ENCODE measurements around the gene NPTXR. TPM values are rescaled to one million over a fixed set of nuclear protein-coding genes. Genes with fewer than 3 reads are reported as not detected.
"Not testable (repeated sequence)": the region's sequence is repeated elsewhere in the genome, so short reads cannot be mapped to it uniquely, and the experiment has no call there.

The NPTXR gene
- total and polyA plus RNA-seq, 4 experiments from 2014 or later, result 0.31 to 9.0 (median 4.6) TPM

DNA sequence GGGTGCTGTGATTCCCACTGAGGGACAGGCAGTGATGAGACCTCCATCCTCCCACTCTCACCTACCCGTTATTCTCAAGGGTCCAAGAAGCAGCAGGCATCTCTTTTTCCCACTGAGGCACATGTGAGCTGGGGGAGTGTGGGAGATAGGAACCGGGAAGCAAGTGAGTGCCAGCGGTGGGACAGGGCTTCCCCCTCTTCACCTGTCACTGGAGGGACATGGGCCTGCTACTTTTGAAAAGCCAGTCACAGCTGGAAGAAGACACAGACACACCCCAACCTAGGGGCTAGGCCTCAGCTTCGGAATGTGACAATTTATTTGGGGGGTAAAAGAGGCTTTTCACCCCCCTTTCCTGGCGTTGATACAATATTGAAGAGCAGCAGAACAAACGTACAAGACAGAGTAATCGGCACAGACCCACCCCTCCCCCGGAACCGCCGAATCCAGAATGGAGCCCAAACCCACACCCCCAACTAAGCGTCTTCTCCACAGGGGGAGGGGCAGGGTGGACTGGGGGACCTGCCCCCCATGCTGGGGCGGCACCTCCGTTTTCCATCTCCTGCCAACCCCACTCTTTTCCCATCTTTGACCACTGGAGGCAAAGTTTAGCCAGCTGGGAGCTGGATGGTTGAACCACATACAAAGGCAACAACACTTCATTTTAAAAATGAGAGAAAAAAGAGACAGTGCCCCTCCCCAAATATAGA lies 17.5 kb upstream of the NPTXR start:
- Mint-ChIP-seq H3K27me3 (no peaks in the 10 kb centered on the region), H3K36me3 (peaks cover 0 to 7% of the 10 kb centered on the region in 2 donors), H3K4me1 (peaks cover 4 to 7% (median 7%) of the 10 kb centered on the region in 4 donors), H3K9me3 (no peaks in the 10 kb centered on the region), H3K4me3 (no peak overlapping the region), H3K27ac (no peak overlapping the region)
- intact Hi-C loops (cut with micrococcal nuclease), result no loop called here
- H3K4me3 ChIP-seq (ENCODE audit: low read length in 2 of 2), result no peak overlapping the region
- POLR2A ChIA-PET (ENCODE audit: partially characterized antibody), result no interaction called here
- DNase-seq, result no peak
- no peaks in the 10 kb centered on the region for H3K9me3 ChIP-seq (ENCODE audit: control insufficient read depth in 1 of 2, low read length in 2 of 2)
- H3K4me1 ChIP-seq (ENCODE audit: insufficient read depth, low read length), result no peaks in the 10 kb centered on the region
- no peak overlapping the region for H3K27ac ChIP-seq (ENCODE audit: low read depth, low read length)
- peaks cover 10% of the 10 kb centered on the region for H3K36me3 ChIP-seq (ENCODE audit: insufficient read depth, low read length)
- CTCF ChIA-PET (ENCODE audit: partially characterized antibody), result interaction anchor here (2.1 kb wide), 1 partner anchor 9 kb away, joined by 9 read pairs; no protein-coding TSS in a partner anchor
- H3K27me3 ChIP-seq (ENCODE audit: insufficient read depth, low read length), result no peaks in the 10 kb centered on the region

DNA sequence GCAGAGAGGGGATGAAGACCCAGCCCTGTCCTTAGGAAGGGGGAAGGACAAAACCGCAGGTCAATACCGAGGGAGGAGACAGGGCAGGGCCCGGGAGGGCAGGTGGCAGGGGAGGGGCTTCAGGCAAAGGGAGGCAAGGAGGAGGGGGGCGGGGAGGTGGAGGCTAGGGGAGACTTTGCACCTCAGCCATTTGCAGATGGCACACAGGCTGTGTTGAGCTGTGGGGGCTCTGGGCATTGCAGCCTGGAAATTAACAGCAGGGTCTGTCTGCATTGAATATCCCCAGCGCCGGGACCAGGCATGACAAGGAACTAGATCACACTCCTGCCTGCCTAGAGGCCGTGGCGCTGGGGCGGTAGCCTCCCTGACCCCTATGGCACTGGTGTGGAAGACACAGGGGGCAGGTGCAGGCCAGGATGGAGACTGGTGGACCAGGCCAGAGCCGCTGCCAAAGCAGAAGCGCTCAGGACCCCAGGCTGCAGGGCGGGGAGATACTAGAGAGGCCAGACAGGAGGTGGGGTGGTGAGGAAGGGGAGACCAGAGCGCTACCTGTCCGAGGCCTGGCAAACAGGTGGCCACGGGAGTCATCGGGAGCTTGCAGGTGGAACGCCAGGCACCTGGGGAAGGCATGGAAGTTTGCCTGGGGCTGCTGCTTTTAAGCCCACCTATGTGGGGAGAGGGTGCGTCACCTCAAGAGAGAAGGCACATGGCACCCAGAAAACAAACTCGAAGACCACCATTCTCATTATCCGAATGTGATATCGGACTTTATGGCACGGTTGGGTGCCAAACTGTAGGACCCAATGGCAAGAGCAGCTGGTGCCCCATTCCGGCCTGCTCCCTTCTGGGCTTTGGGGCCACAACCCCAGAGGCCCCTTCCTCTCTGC lies 16.7 kb upstream of the NPTXR start:
- H3K4me1 Mint-ChIP-seq, result peaks cover 4 to 7% (median 5%) of the 10 kb centered on the region in 4 donors
- ChIA-PET CTCF (ENCODE audit: partially characterized antibody) (interaction anchor here (1.6 to 2.1 kb wide), 2 partner anchors 10 to 146 kb away, joined by 3 to 9 read pairs; no protein-coding TSS in a partner anchor), POLR2A (ENCODE audit: partially characterized antibody) (no interaction called here)
- no peak overlapping the region for H3K4me3 ChIP-seq (ENCODE audit: low read length in 2 of 2)
- H3K27ac Mint-ChIP-seq, result no peak overlapping the region
- peaks cover 0 to 5% of the 10 kb centered on the region in 2 donors for H3K36me3 Mint-ChIP-seq
- no peak overlapping the region for H3K27ac ChIP-seq (ENCODE audit: low read depth, low read length)
- H3K9me3 ChIP-seq (ENCODE audit: control insufficient read depth in 1 of 2, low read length in 2 of 2), result no peaks in the 10 kb centered on the region
- no peak for DNase-seq
- peaks cover 7% of the 10 kb centered on the region for H3K36me3 ChIP-seq (ENCODE audit: insufficient read depth, low read length)
- intact Hi-C loops (cut with micrococcal nuclease), result no loop called here
- no peaks in the 10 kb centered on the region for H3K4me1 ChIP-seq (ENCODE audit: insufficient read depth, low read length)
- H3K27me3 ChIP-seq (ENCODE audit: insufficient read depth, low read length), result no peaks in the 10 kb centered on the region
- no peaks in the 10 kb centered on the region for H3K9me3 Mint-ChIP-seq
- no peaks in the 10 kb centered on the region for H3K27me3 Mint-ChIP-seq
- no peak overlapping the region for H3K4me3 Mint-ChIP-seq

DNA sequence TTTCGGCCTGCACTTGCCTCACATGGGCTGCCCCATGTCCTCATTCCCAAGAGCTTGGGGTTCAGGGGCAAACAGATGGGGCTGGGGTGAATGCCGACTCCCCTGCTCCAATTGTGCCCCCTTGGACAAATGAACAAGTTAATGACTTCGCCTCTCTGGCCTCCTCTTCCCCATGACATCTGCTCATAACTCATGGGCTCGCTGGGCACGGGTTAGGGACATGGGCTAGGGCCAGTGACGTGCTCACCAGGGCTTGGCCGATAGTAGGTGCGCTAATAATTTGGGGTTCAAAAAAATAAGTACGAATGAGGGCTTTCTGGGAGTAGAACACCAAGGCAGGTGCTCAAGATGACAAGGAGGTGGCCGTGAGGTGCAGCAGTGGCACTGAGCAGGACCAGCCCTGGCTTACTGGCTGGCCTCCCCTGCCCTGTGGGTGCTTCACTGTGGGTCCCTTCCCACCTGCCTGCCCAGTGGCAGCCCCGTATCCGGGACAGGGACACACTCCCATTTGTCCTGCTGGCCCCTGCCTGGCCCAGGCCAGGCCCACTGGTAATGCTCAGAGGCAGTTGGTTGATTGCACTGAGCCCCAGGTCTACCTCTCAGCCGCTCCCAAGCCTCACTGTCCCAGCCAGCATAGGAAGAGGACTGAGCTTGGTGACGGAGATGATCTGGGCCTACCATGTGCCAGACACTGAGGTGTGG lies 15.9 kb upstream of the NPTXR start:
- Histone ChIP-seq H3K36me3 (ENCODE audit: insufficient read depth, low read length) (no peaks in the 10 kb centered on the region), H3K9me3 (ENCODE audit: control insufficient read depth in 1 of 2, low read length in 2 of 2) (no peaks in the 10 kb centered on the region), H3K4me3 (ENCODE audit: low read length in 2 of 2) (no peak overlapping the region), H3K27ac (ENCODE audit: low read depth, low read length) (no peak overlapping the region), H3K4me1 (ENCODE audit: insufficient read depth, low read length) (no peaks in the 10 kb centered on the region), H3K27me3 (ENCODE audit: insufficient read depth, low read length) (no peaks in the 10 kb centered on the region)
- H3K27me3 Mint-ChIP-seq, result peaks cover 0 to 1% of the 10 kb centered on the region in 2 donors
- POLR2A ChIA-PET (ENCODE audit: partially characterized antibody), result interaction anchor here (1.3 to 1.4 kb wide), 2 partner anchors 9 to 12 kb away, joined by 3 to 5 read pairs; partner anchors contain the start of gene CBX6
- H3K36me3 Mint-ChIP-seq, result peaks cover 0 to 3% of the 10 kb centered on the region in 2 donors
- no peak overlapping the region for H3K27ac Mint-ChIP-seq
- H3K4me1 Mint-ChIP-seq, result peaks cover 0 to 7% (median 5%) of the 10 kb centered on the region in 4 donors
- H3K4me3 Mint-ChIP-seq, result no peak overlapping the region
- CTCF ChIA-PET (ENCODE audit: partially characterized antibody), result interaction anchor here (1.6 to 2.2 kb wide), 2 partner anchors 10 to 147 kb away, joined by 3 to 11 read pairs; no protein-coding TSS in a partner anchor
- H3K9me3 Mint-ChIP-seq, result no peaks in the 10 kb centered on the region
- no peak for DNase-seq
- intact Hi-C loops (cut with micrococcal nuclease), result no loop called here

DNA sequence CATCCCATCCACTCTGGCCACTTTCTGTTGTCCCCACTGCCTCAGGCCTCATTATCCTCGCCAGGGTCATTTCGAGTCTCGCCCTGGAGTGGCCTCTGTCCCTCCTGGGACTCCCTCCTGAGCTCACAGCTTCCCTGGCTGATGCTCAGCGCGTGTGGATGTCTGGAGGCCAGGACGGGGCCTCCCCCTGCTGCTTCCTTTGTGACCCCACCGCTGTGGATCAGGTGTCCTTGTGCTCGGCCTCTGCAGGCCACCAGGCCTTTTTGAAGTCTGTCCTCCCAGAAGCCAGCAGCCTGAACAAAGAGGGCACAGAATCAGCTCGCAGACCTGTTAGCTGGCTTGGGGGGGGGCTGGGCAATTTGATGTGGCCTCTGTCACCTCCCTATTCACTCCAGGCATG lies 14.7 kb upstream of the NPTXR start:
- ChIA-PET CTCF (ENCODE audit: partially characterized antibody) (interaction anchor here (1.6 to 2.2 kb wide), 2 partner anchors 11 to 148 kb away, joined by 3 to 11 read pairs; no protein-coding TSS in a partner anchor), POLR2A (ENCODE audit: partially characterized antibody) (interaction anchor here (1.3 to 1.4 kb wide), 2 partner anchors 8 to 13 kb away, joined by 3 to 5 read pairs; partner anchors contain the start of gene CBX6)
- H3K9me3 ChIP-seq (ENCODE audit: control insufficient read depth in 1 of 2, low read length in 2 of 2), result no peaks in the 10 kb centered on the region
- H3K27me3 Mint-ChIP-seq, result peaks cover 0 to 4% of the 10 kb centered on the region in 2 donors
- H3K36me3 ChIP-seq (ENCODE audit: insufficient read depth, low read length), result no peaks in the 10 kb centered on the region
- DNase-seq, result no peak
- H3K27me3 ChIP-seq (ENCODE audit: insufficient read depth, low read length), result no peaks in the 10 kb centered on the region
- H3K4me3 ChIP-seq (ENCODE audit: low read length in 2 of 2), result no peak overlapping the region
- H3K4me1 ChIP-seq (ENCODE audit: insufficient read depth, low read length), result no peaks in the 10 kb centered on the region
- H3K4me3 Mint-ChIP-seq, result no peak overlapping the region
- no peak overlapping the region for H3K27ac Mint-ChIP-seq
- H3K36me3 Mint-ChIP-seq, result peaks cover 0 to 3% of the 10 kb centered on the region in 2 donors
- no peaks in the 10 kb centered on the region for H3K9me3 Mint-ChIP-seq
- no peak overlapping the region for H3K27ac ChIP-seq (ENCODE audit: low read depth, low read length)
- intact Hi-C loops (cut with micrococcal nuclease), result no loop called here
- peaks cover 0 to 7% (median 3%) of the 10 kb centered on the region in 4 donors for H3K4me1 Mint-ChIP-seq

DNA sequence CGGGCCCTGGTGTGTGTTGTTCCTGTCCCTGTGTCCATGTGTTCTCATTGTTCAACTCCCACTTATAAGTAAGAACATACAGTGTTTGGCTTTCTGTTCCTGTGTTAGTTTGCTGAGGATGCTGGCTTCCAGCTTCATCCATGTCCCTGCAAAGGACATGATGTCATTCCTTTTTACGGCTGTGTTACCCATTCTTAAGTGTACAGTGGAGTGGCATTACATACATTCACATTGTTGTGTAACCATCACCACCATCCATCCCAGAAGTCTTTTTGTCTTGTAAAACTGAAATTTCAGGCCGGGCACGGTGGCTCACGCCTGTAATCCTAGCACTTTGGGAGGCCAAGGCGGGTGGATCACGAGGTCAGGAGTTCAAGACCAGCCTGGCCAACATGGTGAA lies 10.6 kb upstream of the NPTXR start:
- DNase-seq; H3K4me1 ChIP-seq (ENCODE audit: insufficient read depth, low read length); H3K4me1 Mint-ChIP-seq; H3K4me3 ChIP-seq (ENCODE audit: low read length in 2 of 2); intact Hi-C loops (cut with micrococcal nuclease); H3K9me3 Mint-ChIP-seq; H3K4me3 Mint-ChIP-seq; H3K27me3 ChIP-seq (ENCODE audit: insufficient read depth, low read length); H3K27ac ChIP-seq (ENCODE audit: low read depth, low read length); H3K9me3 ChIP-seq (ENCODE audit: control insufficient read depth in 1 of 2, low read length in 2 of 2); POLR2A ChIA-PET (ENCODE audit: partially characterized antibody); H3K27me3 Mint-ChIP-seq; H3K36me3 Mint-ChIP-seq; H3K36me3 ChIP-seq (ENCODE audit: insufficient read depth, low read length): not testable (repeated sequence)
- H3K27ac Mint-ChIP-seq, result peak overlapping the region in 1 of 7 donors; percentile 31
- CTCF ChIA-PET (ENCODE audit: partially characterized antibody), result interaction anchor here (0.9 to 1.2 kb wide), 2 partner anchors 11 to 14 kb away, joined by 3 to 4 read pairs; no protein-coding TSS in a partner anchor

DNA sequence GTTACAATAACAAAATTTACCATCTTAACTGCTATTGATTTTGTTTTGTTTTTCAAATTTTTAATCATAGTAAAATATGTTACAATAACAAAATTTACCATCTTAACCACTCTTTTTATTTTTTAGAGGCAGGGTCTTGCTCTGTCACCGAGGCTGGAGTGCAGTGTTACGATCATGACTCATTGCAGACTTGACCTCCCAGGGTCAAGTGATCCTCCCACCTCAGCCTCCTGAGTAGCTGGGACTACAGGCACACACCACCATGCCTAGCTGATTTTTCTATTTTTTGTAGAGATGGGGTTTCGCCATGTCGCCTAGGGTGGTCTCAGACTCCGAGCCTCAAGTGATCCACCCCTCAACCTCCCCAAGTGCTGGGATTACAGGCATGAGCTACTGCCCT lies 10.1 kb upstream of the NPTXR start:
- H3K4me3 ChIP-seq (ENCODE audit: low read length in 2 of 2); H3K4me1 ChIP-seq (ENCODE audit: insufficient read depth, low read length); H3K4me1 Mint-ChIP-seq; H3K36me3 Mint-ChIP-seq; H3K9me3 Mint-ChIP-seq; DNase-seq; H3K27ac Mint-ChIP-seq; H3K27ac ChIP-seq (ENCODE audit: low read depth, low read length); H3K27me3 ChIP-seq (ENCODE audit: insufficient read depth, low read length); POLR2A ChIA-PET (ENCODE audit: partially characterized antibody); H3K27me3 Mint-ChIP-seq; H3K36me3 ChIP-seq (ENCODE audit: insufficient read depth, low read length); intact Hi-C loops (cut with micrococcal nuclease); H3K9me3 ChIP-seq (ENCODE audit: control insufficient read depth in 1 of 2, low read length in 2 of 2); H3K4me3 Mint-ChIP-seq: not testable (repeated sequence)
- CTCF ChIA-PET (ENCODE audit: partially characterized antibody), result interaction anchor here (0.9 to 1.7 kb wide), 3 partner anchors 9 to 16 kb away, joined by 3 to 8 read pairs (median 3); no protein-coding TSS in a partner anchor

All from CD4-positive, alpha-beta memory T cell (primary cell).